ENCODE results near the gene LARP4B. TPM values are rescaled to one million over a fixed set of nuclear protein-coding genes. Genes with fewer than 3 reads are reported as not detected.

The LARP4B gene
- polyA plus RNA-seq, 1 experiment: 33.5 TPM

DNA sequence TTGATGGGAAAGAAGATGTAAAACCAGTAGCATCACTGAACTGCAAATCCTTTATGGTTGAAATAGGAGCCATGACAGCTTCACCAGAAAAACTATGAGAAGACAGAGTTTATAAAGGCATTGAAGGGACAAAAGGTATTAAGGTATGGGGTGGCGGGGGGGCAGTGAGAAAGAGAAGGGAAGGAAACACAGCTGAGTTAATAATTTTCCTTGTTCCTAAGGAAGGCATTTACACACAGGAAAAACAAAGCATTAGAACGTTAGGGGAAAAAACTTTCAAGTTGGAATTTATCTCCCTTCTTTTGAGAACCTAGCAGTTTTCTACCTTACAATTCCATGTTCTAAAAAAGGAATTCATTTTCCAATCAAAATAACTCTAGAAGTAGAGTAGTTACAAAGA, 4.4 kb downstream of the LARP4B start:
- Histone ChIP-seq H3K9me3 (ENCODE audit: control insufficient read depth, insufficient read depth, low read length) (no peaks in the 10 kb centered on the region), H3K4me3 (ENCODE audit: low read depth, low read length) (no peak overlapping the region), H3K27ac (ENCODE audit: low read depth, low read length) (no peak overlapping the region), H3K27me3 (ENCODE audit: control insufficient read depth, insufficient read depth, low read length) (no peaks in the 10 kb centered on the region)
- no peak for DNase-seq (ENCODE audit: low read depth, low spot score)
- ChIA-PET CTCF (no interaction called here), POLR2A (no interaction called here)
- TF ChIP-seq, protein P1, sequence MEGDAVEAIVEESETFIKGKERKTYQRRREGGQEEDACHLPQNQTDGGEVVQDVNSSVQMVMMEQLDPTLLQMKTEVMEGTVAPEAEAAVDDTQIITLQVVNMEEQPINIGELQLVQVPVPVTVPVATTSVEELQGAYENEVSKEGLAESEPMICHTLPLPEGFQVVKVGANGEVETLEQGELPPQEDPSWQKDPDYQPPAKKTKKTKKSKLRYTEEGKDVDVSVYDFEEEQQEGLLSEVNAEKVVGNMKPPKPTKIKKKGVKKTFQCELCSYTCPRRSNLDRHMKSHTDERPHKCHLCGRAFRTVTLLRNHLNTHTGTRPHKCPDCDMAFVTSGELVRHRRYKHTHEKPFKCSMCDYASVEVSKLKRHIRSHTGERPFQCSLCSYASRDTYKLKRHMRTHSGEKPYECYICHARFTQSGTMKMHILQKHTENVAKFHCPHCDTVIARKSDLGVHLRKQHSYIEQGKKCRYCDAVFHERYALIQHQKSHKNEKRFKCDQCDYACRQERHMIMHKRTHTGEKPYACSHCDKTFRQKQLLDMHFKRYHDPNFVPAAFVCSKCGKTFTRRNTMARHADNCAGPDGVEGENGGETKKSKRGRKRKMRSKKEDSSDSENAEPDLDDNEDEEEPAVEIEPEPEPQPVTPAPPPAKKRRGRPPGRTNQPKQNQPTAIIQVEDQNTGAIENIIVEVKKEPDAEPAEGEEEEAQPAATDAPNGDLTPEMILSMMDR (IDR thresholded peaks at IDR 0.05; ENCODE audit: low read depth, low read length): no peak

DNA sequence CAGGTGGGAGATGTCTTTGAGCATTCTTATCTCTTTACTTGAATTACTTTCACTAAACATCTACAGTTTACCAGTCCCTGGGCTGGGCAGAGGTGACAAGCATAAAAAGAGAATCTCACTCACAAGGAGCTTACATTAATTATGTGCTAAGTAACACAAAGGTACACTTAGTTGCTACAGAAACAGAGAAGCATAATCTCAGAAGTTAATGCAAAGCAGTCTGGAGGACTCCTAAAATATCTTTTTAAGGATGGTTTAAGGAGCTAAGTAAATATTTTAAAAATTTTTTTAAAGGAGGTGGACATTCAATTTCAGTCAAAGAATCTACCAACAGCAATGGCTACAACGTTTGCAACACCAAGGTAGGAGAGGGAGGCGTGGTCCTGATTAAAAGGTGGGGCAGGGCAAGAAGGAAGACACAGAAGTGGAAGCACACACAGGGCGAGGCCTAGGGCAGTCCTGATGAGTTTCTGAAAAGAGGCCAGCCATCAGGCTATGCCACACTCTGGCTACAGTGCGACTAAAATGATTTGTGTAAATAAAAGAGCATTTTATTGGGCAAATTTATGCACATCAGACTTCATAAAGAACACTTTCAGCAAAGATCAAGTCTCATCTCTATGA, 5.3 kb downstream of the LARP4B start:
- no peak for DNase-seq (ENCODE audit: low read depth, low spot score)
- no peaks in the 10 kb centered on the region for H3K9me3 ChIP-seq (ENCODE audit: control insufficient read depth, insufficient read depth, low read length)
- H3K4me3 ChIP-seq (ENCODE audit: low read depth, low read length): no peak overlapping the region
- TF ChIP-seq, protein P1 (IDR thresholded peaks at IDR 0.05; ENCODE audit: low read depth, low read length): no peak
- no peaks in the 10 kb centered on the region for H3K27me3 ChIP-seq (ENCODE audit: control insufficient read depth, insufficient read depth, low read length)
- no peak overlapping the region for H3K27ac ChIP-seq (ENCODE audit: low read depth, low read length)
- ChIA-PET POLR2A (no interaction called here), CTCF (no interaction called here)

- Histone ChIP-seq H3K27me3 (ENCODE audit: control insufficient read depth, insufficient read depth, low read length) (no peaks in the 10 kb centered on the region), H3K27ac (ENCODE audit: low read depth, low read length) (no peak overlapping the region), H3K9me3 (ENCODE audit: control insufficient read depth, insufficient read depth, low read length) (no peaks in the 10 kb centered on the region), H3K4me3 (ENCODE audit: low read depth, low read length) (no peak overlapping the region)
- CTCF ChIA-PET: no interaction called here
- TF ChIP-seq, protein P1 (IDR thresholded peaks at IDR 0.05; ENCODE audit: low read depth, low read length): no peak
- DNase-seq (ENCODE audit: low read depth, low spot score): no peak
- POLR2A ChIA-PET: no interaction called here
These were observed 7.0 kb downstream of the LARP4B start for GRCh38 chr10:924524-924859.

- TF ChIP-seq, protein P1 (IDR thresholded peaks at IDR 0.05; ENCODE audit: low read depth, low read length): no peak
- Histone ChIP-seq H3K4me3 (ENCODE audit: low read depth, low read length) (no peak overlapping the region), H3K27ac (ENCODE audit: low read depth, low read length) (no peak overlapping the region), H3K27me3 (ENCODE audit: control insufficient read depth, insufficient read depth, low read length) (no peaks in the 10 kb centered on the region), H3K9me3 (ENCODE audit: control insufficient read depth, insufficient read depth, low read length) (no peaks in the 10 kb centered on the region)
- ChIA-PET POLR2A (interaction anchor here (0.7 kb wide), 1 partner anchor 59 kb away, joined by 3 read pairs; no protein-coding TSS in a partner anchor), CTCF (no interaction called here)
- no peak for DNase-seq (ENCODE audit: low read depth, low spot score)
These were observed 7.5 kb downstream of the LARP4B start for GRCh38 chr10:923844-924523.

Measured in AG04450 (cell line).